ENCODE results near the gene GAS2.
"Not testable (repeated sequence)": the region's sequence is repeated elsewhere in the genome, so short reads cannot be mapped to it uniquely, and the experiment has no call there.

Gene GAS2

GRCh38 chr11:22666325-22666687 lies at the start of gene GAS2:
GAS2 (plus strand) TSS chr11:22666611; CDS start chr11:22674870, 8,259 bp downstream.
- Mint-ChIP-seq H3K9me3 (no peaks in the 10 kb centered on the region), H3K27ac (no peak within 1 kb of the TSS), H3K27me3 (peaks cover 27% of the 10 kb centered on the region), H3K4me3 (no peak within 1 kb of the TSS), H3K4me1 (peaks cover 13% of the 10 kb centered on the region), H3K36me3 (no peaks in the 10 kb centered on the region)
- no peak for ATAC-seq

- Mint-ChIP-seq H3K36me3 (peaks cover 44% of the 10 kb centered on the region), H3K4me1 (peaks cover 23% of the 10 kb centered on the region), H3K4me3 (no peak overlapping the region), H3K27ac (no peak overlapping the region), H3K9me3 (peaks cover 9% of the 10 kb centered on the region), H3K27me3 (no peaks in the 10 kb centered on the region)
- no peak for ATAC-seq
Observed at GRCh38 chr11:22617868-22618267, 48.5 kb upstream of the GAS2 start.

GRCh38 chr11:22624742-22625447 lies 41.5 kb upstream of the GAS2 start:
- ATAC-seq, result peak; percentile 71
- H3K27ac Mint-ChIP-seq, result peak overlapping the region; percentile 100
- peaks cover 28% of the 10 kb centered on the region for H3K36me3 Mint-ChIP-seq
- no peaks in the 10 kb centered on the region for H3K9me3 Mint-ChIP-seq
- peak overlapping the region; percentile 100 for H3K4me3 Mint-ChIP-seq
- peaks cover 28% of the 10 kb centered on the region for H3K4me1 Mint-ChIP-seq
- no peaks in the 10 kb centered on the region for H3K27me3 Mint-ChIP-seq

- peaks cover 28% of the 10 kb centered on the region for H3K4me1 Mint-ChIP-seq
- H3K27me3 Mint-ChIP-seq, result no peaks in the 10 kb centered on the region
- H3K36me3 Mint-ChIP-seq, result peaks cover 20% of the 10 kb centered on the region
- ATAC-seq, result peak; percentile 98
- H3K4me3 Mint-ChIP-seq, result peak within 1 kb of the TSS; percentile 100
- peak within 1 kb of the TSS; percentile 100 for H3K27ac Mint-ChIP-seq
- H3K9me3 Mint-ChIP-seq, result no peaks in the 10 kb centered on the region
Observed at GRCh38 chr11:22625448-22626287, 40.7 kb upstream of the GAS2 start, which contains the start of gene FANCF. FANCF (minus strand) TSS chr11:22625823; CDS start chr11:22625810, 13 bp downstream.

GRCh38 chr11:22626573-22627239 lies 39.7 kb upstream of the GAS2 start:
- ATAC-seq, result no peak
- peak overlapping the region; percentile 6 for H3K4me3 Mint-ChIP-seq
- H3K27ac Mint-ChIP-seq, result peak overlapping the region; percentile 100
- H3K4me1 Mint-ChIP-seq, result peaks cover 26% of the 10 kb centered on the region
- H3K36me3 Mint-ChIP-seq, result peaks cover 10% of the 10 kb centered on the region
- no peaks in the 10 kb centered on the region for H3K9me3 Mint-ChIP-seq
- no peaks in the 10 kb centered on the region for H3K27me3 Mint-ChIP-seq

- H3K27ac Mint-ChIP-seq, result no peak overlapping the region
- peaks cover 2% of the 10 kb centered on the region for H3K36me3 Mint-ChIP-seq
- no peak for ATAC-seq
- no peaks in the 10 kb centered on the region for H3K27me3 Mint-ChIP-seq
- no peaks in the 10 kb centered on the region for H3K9me3 Mint-ChIP-seq
- H3K4me1 Mint-ChIP-seq, result peaks cover 19% of the 10 kb centered on the region
- no peak overlapping the region for H3K4me3 Mint-ChIP-seq
Observed at GRCh38 chr11:22627421-22627820, 39.0 kb upstream of the GAS2 start.

GRCh38 chr11:22633354-22633902 lies 33.0 kb upstream of the GAS2 start:
- peaks cover 6% of the 10 kb centered on the region for H3K4me1 Mint-ChIP-seq

GRCh38 chr11:22634897-22635629 lies 31.3 kb upstream of the GAS2 start:
- ATAC-seq, result no peak
- no peaks in the 10 kb centered on the region for H3K27me3 Mint-ChIP-seq
- no peaks in the 10 kb centered on the region for H3K9me3 Mint-ChIP-seq
- H3K36me3 Mint-ChIP-seq, result peaks cover 7% of the 10 kb centered on the region
- H3K4me3 Mint-ChIP-seq, result no peak overlapping the region
- no peak overlapping the region for H3K27ac Mint-ChIP-seq
- H3K4me1 Mint-ChIP-seq, result peaks cover 6% of the 10 kb centered on the region

More at GRCh38 chr11:22633354-22633902, 33.0 kb upstream of the GAS2 start:
- Mint-ChIP-seq H3K27ac (no peak overlapping the region), H3K4me3 (no peak overlapping the region), H3K27me3 (no peaks in the 10 kb centered on the region), H3K9me3 (no peaks in the 10 kb centered on the region), H3K36me3 (peaks cover 7% of the 10 kb centered on the region)
- ATAC-seq, result no peak

- Mint-ChIP-seq H3K27me3 (no peaks in the 10 kb centered on the region), H3K4me1 (peaks cover 6% of the 10 kb centered on the region), H3K36me3 (peaks cover 7% of the 10 kb centered on the region), H3K4me3 (no peak overlapping the region), H3K9me3 (no peaks in the 10 kb centered on the region), H3K27ac (no peak overlapping the region)
- no peak for ATAC-seq
Observed at GRCh38 chr11:22635689-22636088, 30.7 kb upstream of the GAS2 start.

GRCh38 chr11:22640862-22641261 lies 25.5 kb upstream of the GAS2 start:
- ATAC-seq, result no peak
- Mint-ChIP-seq H3K36me3 (no peaks in the 10 kb centered on the region), H3K27me3 (no peaks in the 10 kb centered on the region), H3K27ac (no peak overlapping the region), H3K9me3 (no peaks in the 10 kb centered on the region), H3K4me1 (no peaks in the 10 kb centered on the region), H3K4me3 (no peak overlapping the region)

GRCh38 chr11:22641559-22641958 lies 24.9 kb upstream of the GAS2 start:
- no peaks in the 10 kb centered on the region for H3K9me3 Mint-ChIP-seq
- H3K27ac Mint-ChIP-seq, result no peak overlapping the region
- ATAC-seq, result no peak
- no peaks in the 10 kb centered on the region for H3K36me3 Mint-ChIP-seq
- H3K27me3 Mint-ChIP-seq, result no peaks in the 10 kb centered on the region
- no peaks in the 10 kb centered on the region for H3K4me1 Mint-ChIP-seq
- no peak overlapping the region for H3K4me3 Mint-ChIP-seq

GRCh38 chr11:22652346-22652745 lies 14.1 kb upstream of the GAS2 start:
- H3K9me3 Mint-ChIP-seq, ATAC-seq, H3K4me3 Mint-ChIP-seq, H3K4me1 Mint-ChIP-seq, H3K27ac Mint-ChIP-seq: not testable (repeated sequence)
- Mint-ChIP-seq H3K27me3 (peaks cover 18% of the 10 kb centered on the region), H3K36me3 (peaks cover 15% of the 10 kb centered on the region)

- H3K4me1 Mint-ChIP-seq, result peaks cover 11% of the 10 kb centered on the region
- no peak overlapping the region for H3K27ac Mint-ChIP-seq
- H3K27me3 Mint-ChIP-seq, result peaks cover 18% of the 10 kb centered on the region
- peaks cover 15% of the 10 kb centered on the region for H3K36me3 Mint-ChIP-seq
- ATAC-seq, result no peak
- peaks cover 3% of the 10 kb centered on the region for H3K9me3 Mint-ChIP-seq
- H3K4me3 Mint-ChIP-seq, result no peak overlapping the region
Observed at GRCh38 chr11:22656130-22656529, 10.3 kb upstream of the GAS2 start.

GRCh38 chr11:22657101-22657694 lies 9.2 kb upstream of the GAS2 start:
- Mint-ChIP-seq H3K27ac (peak overlapping the region; percentile 10), H3K9me3 (no peaks in the 10 kb centered on the region), H3K27me3 (peaks cover 9% of the 10 kb centered on the region), H3K4me1 (peaks cover 11% of the 10 kb centered on the region), H3K4me3 (no peak overlapping the region), H3K36me3 (peaks cover 8% of the 10 kb centered on the region)
- peak; percentile 83 for ATAC-seq

Measured in stimulated activated memory B cell treated with anti-CD40 and anti-IgM and Interleukin-4, amounts not matched to agents 10 μg/mL and 1 μg/mL and 100 μg/mL, for 72 hours (primary cell).